Bone marrow (tissue), 2 donors: ENCODE results near the gene CDYL.

Experiments used
- DNase-seq, 2 donors: peaks; one replicate each; lab custom pipeline; 2025; lab: John Stamatoyannopoulos, UW

CDYL gene

GRCh38 chr6:4884646-4885340 is 108.6 kb downstream of the CDYL start:
- no peak for DNase-seq

GRCh38 chr6:4885341-4885933 is 109.2 kb downstream of the CDYL start:
- no peak for DNase-seq

- DNase-seq: no peak
These were observed 112.6 kb downstream of the CDYL start for GRCh38 chr6:4888841-4889240.

GRCh38 chr6:4889701-4890100 is 113.5 kb downstream of the CDYL start:
- no peak for DNase-seq

GRCh38 chr6:4890191-4890590 is 114.0 kb downstream of the CDYL start:
- no peak for DNase-seq

- DNase-seq: no peak
These were observed 114.4 kb downstream of the CDYL start for GRCh38 chr6:4890627-4891026.

GRCh38 chr6:4891141-4891540 is 114.9 kb downstream of the CDYL start:
- DNase-seq: no peak

GRCh38 chr6:4892785-4893485 is 116.7 kb downstream of the CDYL start:
- DNase-seq: no peak

- no peak for DNase-seq
These were observed 117.8 kb downstream of the CDYL start for GRCh38 chr6:4894049-4894448.

- no peak for DNase-seq
These were observed 119.8 kb downstream of the CDYL start for GRCh38 chr6:4895971-4896370.

- no peak for DNase-seq
These were observed 120.2 kb downstream of the CDYL start for GRCh38 chr6:4896401-4896800.

GRCh38 chr6:4899249-4900034 is 123.2 kb downstream of the CDYL start:
- DNase-seq: no peak

GRCh38 chr6:4901386-4902061 is 125.3 kb downstream of the CDYL start:
- no peak for DNase-seq

- DNase-seq: peak in 1 of 2 donors; percentile 46
These were observed 126.2 kb downstream of the CDYL start for GRCh38 chr6:4902363-4902762.

GRCh38 chr6:4903121-4903520 is 126.9 kb downstream of the CDYL start:
- no peak for DNase-seq

GRCh38 chr6:4903751-4904370 is 127.7 kb downstream of the CDYL start:
- DNase-seq: no peak

- DNase-seq: no peak
These were observed 128.3 kb downstream of the CDYL start for GRCh38 chr6:4904461-4905025.

GRCh38 chr6:4905826-4906225 is 129.6 kb downstream of the CDYL start:
- DNase-seq: peak in 1 of 2 donors; percentile 6

- DNase-seq: peak in 1 of 2 donors; percentile 10
These were observed 130.4 kb downstream of the CDYL start for GRCh38 chr6:4906293-4907276.

GRCh38 chr6:4907602-4908001 is 131.4 kb downstream of the CDYL start:
- DNase-seq: no peak
